GM10248 (cell line): Measurements from ENCODE around the gene DNAH10.

Experiments
- CTCF ChIA-PET: fragments of 300-600 bp; sonication (Branson Sonifier 250); formaldehyde crosslinking; extraction: SDS; loops from one replicate; lab custom pipeline; 2021; ENCODE audit warnings: antibody characterized with exemption; lab: Yijun Ruan, JAX
- POLR2A ChIA-PET: fragments of 350-650 bp; sonication (Branson Sonifier 250); formaldehyde crosslinking; extraction: SDS; loops from one replicate; lab custom pipeline; 2020; ENCODE audit warnings: antibody characterized with exemption; lab: Yijun Ruan, JAX
- DNase-seq: peaks from one replicate; pipeline ENCODE4 v3.0.0; 2012; ENCODE audit errors: extremely low spot score
- TF ChIP-seq, protein P1 (sequence below): IDR thresholded peaks from 2 replicates; pipeline ENCODE4 v1.5.1; 2012; ENCODE audit warnings: mild to moderate bottlenecking, low read depth; ENCODE audit errors: extremely low read depth, missing control alignments, control extremely low read depth

The DNAH10 gene

DNA sequence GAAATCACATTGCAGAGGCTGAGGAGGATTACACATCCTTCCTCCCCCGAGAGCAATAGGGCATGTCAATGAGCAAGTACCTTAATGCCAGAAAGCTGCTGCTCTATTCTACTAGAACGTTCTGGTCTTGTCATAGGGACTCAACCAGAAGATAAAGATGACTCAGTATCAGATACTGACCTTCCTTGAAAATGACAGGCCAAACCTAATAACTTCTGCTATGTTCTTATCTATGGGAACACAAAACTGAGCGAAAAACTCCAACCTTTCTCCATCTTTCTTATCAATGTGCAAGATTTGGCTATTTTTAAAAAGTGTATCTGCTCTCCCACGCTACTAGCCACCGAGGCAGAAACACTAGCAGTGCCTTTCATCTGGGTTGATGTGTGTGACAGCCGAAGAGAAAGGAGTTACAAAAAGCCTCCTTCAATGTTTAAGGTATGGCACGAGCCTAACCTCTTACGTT lies 205.1 kb downstream of the DNAH10 start:
- no peak for DNase-seq
- ChIA-PET CTCF (no interaction called here), POLR2A (no interaction called here)
- TF ChIP-seq, protein P1, sequence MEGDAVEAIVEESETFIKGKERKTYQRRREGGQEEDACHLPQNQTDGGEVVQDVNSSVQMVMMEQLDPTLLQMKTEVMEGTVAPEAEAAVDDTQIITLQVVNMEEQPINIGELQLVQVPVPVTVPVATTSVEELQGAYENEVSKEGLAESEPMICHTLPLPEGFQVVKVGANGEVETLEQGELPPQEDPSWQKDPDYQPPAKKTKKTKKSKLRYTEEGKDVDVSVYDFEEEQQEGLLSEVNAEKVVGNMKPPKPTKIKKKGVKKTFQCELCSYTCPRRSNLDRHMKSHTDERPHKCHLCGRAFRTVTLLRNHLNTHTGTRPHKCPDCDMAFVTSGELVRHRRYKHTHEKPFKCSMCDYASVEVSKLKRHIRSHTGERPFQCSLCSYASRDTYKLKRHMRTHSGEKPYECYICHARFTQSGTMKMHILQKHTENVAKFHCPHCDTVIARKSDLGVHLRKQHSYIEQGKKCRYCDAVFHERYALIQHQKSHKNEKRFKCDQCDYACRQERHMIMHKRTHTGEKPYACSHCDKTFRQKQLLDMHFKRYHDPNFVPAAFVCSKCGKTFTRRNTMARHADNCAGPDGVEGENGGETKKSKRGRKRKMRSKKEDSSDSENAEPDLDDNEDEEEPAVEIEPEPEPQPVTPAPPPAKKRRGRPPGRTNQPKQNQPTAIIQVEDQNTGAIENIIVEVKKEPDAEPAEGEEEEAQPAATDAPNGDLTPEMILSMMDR, result no peak

DNA sequence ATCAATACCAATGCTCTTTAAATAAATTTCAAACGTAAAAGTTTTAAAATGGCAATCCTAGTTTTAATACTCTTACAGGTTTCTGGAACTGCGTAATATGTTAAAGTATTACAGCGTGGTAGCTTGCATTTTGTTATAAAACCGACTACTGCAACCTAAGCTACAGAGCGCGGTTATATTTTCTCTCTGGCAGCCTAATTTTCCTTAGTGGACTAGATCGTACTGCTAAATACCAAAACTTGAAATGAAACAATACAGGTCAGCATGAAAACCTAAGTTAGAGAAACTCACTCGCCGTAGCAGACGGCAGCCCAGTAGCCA lies 209.3 kb downstream of the DNAH10 start:
- CTCF ChIA-PET, result interaction anchor here (1.3 kb wide), 1 partner anchor 61 kb away, joined by 3 read pairs; no protein-coding TSS in a partner anchor
- DNase-seq, result no peak
- POLR2A ChIA-PET, result no interaction called here
- TF ChIP-seq, protein P1, result no peak

DNA sequence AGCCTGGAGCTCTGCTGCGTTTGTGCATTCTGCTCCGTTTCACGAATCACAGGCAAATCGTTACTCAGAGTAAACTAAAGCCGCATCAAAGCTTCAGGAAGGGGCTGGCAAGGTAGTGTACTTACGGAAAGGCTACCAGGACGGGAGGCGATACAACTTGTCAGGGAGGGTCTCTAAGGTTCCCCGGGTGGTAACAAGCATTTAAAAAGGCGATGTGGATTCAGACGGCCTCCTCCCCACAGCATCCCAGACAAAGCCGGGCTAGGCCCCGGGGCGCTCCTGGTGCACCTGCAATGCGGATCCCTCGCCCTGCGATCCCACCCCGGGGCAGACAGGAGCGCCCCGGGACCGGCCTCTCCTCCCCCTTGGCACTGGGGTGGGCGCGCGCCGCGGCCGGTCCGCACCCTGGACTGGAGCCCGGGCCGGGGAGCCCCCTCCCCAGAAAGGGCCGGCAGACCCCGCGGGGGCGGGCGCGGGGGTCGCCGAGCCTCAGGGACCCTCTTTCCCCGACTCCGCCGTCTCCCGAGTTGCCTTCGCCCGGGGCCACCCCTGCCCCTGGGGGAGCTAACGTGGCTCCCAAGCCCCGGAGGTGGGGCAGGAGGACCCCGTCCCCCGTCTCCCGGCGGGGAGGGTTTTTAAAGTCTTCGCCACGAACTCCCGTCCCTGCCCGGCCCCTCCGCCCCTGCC lies 209.8 kb downstream of the DNAH10 start:
- CTCF ChIA-PET, result interaction anchor here (1.3 kb wide), 1 partner anchor 61 kb away, joined by 3 read pairs; no protein-coding TSS in a partner anchor

DNA sequence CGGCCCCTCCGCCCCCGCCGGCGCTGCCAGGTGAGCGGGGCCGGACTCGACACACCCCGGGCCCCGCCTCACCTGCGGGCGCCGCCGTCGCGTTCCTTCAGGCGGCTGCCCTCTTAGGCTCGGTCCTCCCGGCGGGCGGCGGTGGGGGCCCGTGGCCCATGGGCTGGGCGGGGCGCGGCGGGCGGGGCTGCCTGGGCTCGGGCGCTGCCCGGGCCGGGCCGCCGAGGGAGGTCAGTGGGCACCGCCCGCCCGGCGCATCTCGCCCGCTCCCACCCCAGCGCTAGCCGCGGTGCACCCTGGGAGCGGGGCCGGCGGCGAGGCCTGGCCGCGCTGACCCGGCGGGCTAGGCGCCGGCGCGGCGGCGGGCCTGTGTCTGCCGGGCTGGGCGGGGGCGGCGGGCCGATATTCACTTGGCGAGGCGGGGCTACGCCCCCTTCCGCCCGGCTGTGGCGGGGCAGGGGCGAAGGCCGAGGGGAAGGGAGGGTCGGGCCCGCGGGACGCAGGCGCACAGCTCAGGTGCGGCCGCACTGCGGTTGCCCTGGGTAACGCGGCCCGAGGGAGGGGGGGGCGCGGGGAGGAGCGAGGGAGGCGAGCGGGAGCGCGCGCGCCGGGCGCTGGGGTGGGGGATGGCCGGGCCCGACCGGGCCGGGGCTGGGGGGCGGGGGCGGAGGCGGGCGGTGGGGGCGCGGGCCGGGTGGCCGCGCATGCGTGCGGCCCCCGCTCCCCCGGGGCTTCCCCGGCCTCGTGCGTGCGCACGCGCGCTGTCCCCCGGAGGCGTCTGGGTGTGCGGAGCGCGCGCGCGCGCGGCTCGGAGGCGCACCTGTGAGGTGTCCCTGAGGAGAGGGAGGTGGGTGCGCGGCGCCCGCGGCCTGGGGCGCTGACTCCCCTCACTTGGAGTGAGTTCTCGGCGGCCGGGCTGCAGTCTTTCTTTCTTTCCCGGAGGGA lies 210.6 kb downstream of the DNAH10 start, which contains the start of the genes CCDC92 and ZNF664:
Gene CCDC92, minus strand, starts transcription at position 375 of the 945 bp plus-strand sequence. CDS start 28,526 bp downstream, outside the sequence.
Gene ZNF664, plus strand, starts transcription at position 759 of the 945 bp plus-strand sequence. CDS start 38,930 bp downstream, outside the sequence.
- TF ChIP-seq, protein P1, result peak; percentile 34
- peak; percentile 98 for DNase-seq
- ChIA-PET POLR2A (no interaction called here), CTCF (no interaction called here)

More for the DNA sequence above, 209.8 kb downstream of the DNAH10 start:
- POLR2A ChIA-PET, result no interaction called here
- DNase-seq, result peak; percentile 31
- TF ChIP-seq, protein P1, result no peak

DNA sequence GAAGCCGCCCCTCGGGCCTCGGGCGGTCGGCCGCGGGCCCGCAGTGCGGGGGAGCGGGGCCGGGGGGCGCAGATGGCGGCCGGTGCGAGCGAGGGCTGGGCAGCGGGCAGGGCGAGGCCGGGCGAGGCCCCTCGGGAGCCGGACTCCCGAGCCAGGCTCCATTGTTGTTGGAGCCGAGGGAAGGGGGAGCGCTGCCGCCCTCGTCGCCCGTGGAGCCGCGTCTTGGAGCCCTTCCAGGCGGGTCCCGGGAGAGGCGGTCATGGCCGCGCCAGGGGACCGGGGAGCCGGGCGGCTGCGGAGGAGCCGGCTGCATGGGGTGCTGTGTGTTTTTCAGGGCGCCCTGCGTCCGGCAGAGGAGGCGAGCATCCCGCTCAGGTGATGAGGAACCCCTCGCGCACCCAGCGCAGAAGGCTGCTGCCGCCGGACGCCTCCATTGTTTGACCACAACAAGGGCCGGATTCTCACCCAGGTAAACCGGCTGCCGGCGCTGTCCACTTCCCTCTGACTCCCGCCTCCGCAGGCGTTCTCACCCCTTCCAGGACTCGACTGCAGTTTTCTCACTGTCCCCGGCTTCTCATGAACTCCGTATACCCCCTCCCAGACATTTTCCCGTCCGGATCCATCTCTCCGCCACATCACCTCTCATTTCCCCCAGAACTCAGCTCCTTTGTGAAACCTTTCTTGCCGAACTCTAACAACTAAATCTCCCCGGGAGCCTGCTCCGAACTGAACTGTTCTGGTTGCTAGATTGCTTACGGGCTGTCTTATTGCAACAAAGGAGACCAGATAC lies 211.6 kb downstream of the DNAH10 start:
- DNase-seq, result peak; percentile 36

More for the DNA sequence above, 211.6 kb downstream of the DNAH10 start:
- TF ChIP-seq, protein P1, result no peak
- ChIA-PET CTCF (interaction anchor here (0.8 kb wide), 2 partner anchors 10 to 62 kb away, joined by 3 to 4 read pairs; no protein-coding TSS in a partner anchor), POLR2A (no interaction called here)
